SK-N-SH (cell line): Measurements from ENCODE around the gene PGS1. TPM values are rescaled to one million over a fixed set of nuclear protein-coding genes. Genes with fewer than 3 reads are reported as not detected.

ENCODE experiments used
- CTCF ChIA-PET: fragments of 300-600, 350-600 bp; formaldehyde crosslinking; extraction: SDS; loops from one replicate; lab custom pipeline; 2021; lab: Yijun Ruan, JAX
- POLR2A ChIA-PET: fragments of 350-600 bp; sonication (Branson Sonifier 250); formaldehyde crosslinking; extraction: SDS; loops from one replicate; lab custom pipeline; 2020; ENCODE audit warnings: antibody characterized with exemption, inconsistent platforms; lab: Yijun Ruan, JAX
- DNase-seq: peaks from one replicate; pipeline ENCODE4 v3.0.0; 2012
- H2AFZ ChIP-seq: fragments of 200-600 bp; sonication (generic); 2 replicates; pipeline ENCODE4 v1.8.1; 2016; ENCODE audit warnings: antibody characterized with exemption, mild to moderate bottlenecking, low read depth
- H3F3A ChIP-seq: fragments of 200-600 bp; sonication (generic); replicated peaks from 2 replicates; pipeline ENCODE3; 2016; ENCODE audit warnings: antibody characterized with exemption, mild to moderate bottlenecking; ENCODE audit not compliant: insufficient read depth
- H3K27ac ChIP-seq, 2 experiments: fragments of 200-500 bp in 1 of 2; fragments of 200-600 bp in 1 of 2; sonication (Bioruptor generic) in 1 of 2; sonication (generic), shearing (Covaris generic) in 1 of 2; 2 replicates each; pipeline versions ENCODE4 v1.5.1 to v1.6.1; 2014 to 2016; ENCODE audit warnings: low read depth in 2 of 2, inconsistent platforms in 1 of 2, low read length in 1 of 2, mild to moderate bottlenecking in 1 of 2, mixed read lengths in 1 of 2
- H3K27me3 ChIP-seq: fragments of 200-600 bp; sonication (generic), shearing (Covaris generic); 2 replicates; pipeline ENCODE4 v1.6.1; 2016; ENCODE audit warnings: mixed run types; ENCODE audit not compliant: insufficient read depth
- H3K36me3 ChIP-seq, 2 experiments: fragments of 200-500 bp in 1 of 2; fragments of 200-600 bp in 1 of 2; sonication (Bioruptor generic) in 1 of 2; sonication (generic) in 1 of 2; replicated peaks in 1 of 2; 2 replicates each; pipeline versions ENCODE3 to v1.5.1; 2014 to 2016; ENCODE audit warnings: low read length in 1 of 2, mild to moderate bottlenecking in 1 of 2; ENCODE audit not compliant: insufficient read depth in 2 of 2, control insufficient read depth in 1 of 2
- H3K4me1 ChIP-seq, 2 experiments: fragments of 200-500 bp in 1 of 2; fragments of 200-600 bp in 1 of 2; sonication (Bioruptor generic) in 1 of 2; sonication (generic), shearing (Covaris generic) in 1 of 2; 2 replicates each; pipeline versions ENCODE4 v1.5.1 to v1.6.1; 2014 to 2016; ENCODE audit warnings: low read depth in 1 of 2, low read length in 1 of 2, mixed run types in 1 of 2; ENCODE audit not compliant: insufficient read depth in 2 of 2, control insufficient read depth in 1 of 2
- H3K4me2 ChIP-seq: fragments of 200-600 bp; sonication (generic), shearing (Covaris generic); 2 replicates; pipeline ENCODE4 v1.6.1; 2017; ENCODE audit warnings: mixed run types
- H3K4me3 ChIP-seq, 2 experiments: fragments of 200-500 bp in 1 of 2; fragments of 200-600 bp in 1 of 2; sonication (Bioruptor generic) in 1 of 2; sonication (generic), shearing (Covaris generic) in 1 of 2; 2 replicates each; pipeline versions ENCODE4 v1.5.1 to v1.8.1; 2014 to 2016; ENCODE audit warnings: low read depth in 2 of 2, inconsistent platforms in 1 of 2, low read length in 1 of 2, mild to moderate bottlenecking in 1 of 2, mixed read lengths in 1 of 2, moderate library complexity in 1 of 2
- H3K79me2 ChIP-seq: fragments of 200-600 bp; sonication (generic); 2 replicates; pipeline ENCODE4 v1.8.1; 2017; ENCODE audit warnings: mild to moderate bottlenecking; ENCODE audit not compliant: insufficient read depth
- H3K9ac ChIP-seq: fragments of 200-600 bp; sonication (generic); 2 replicates; pipeline ENCODE4 v1.6.1; 2017; ENCODE audit warnings: mixed run types
- H3K9me2 ChIP-seq: fragments of 200-600 bp; sonication (generic); 2 replicates; pipeline ENCODE4 v1.6.1; 2017; ENCODE audit warnings: mixed run types
- H3K9me3 ChIP-seq: fragments of 200-600 bp; sonication (generic); 2 replicates; pipeline ENCODE4 v1.6.1; 2017; ENCODE audit warnings: mixed run types, mild to moderate bottlenecking, moderate library complexity
- H4K20me1 ChIP-seq: fragments of 200-600 bp; sonication (generic); 2 replicates; pipeline ENCODE4 v1.6.1; 2017; ENCODE audit warnings: mild to moderate bottlenecking, mixed run types; ENCODE audit not compliant: insufficient read depth
- CHD2 ChIP-seq: fragments of 150-350 bp; IDR thresholded peaks from 2 replicates; pipeline ENCODE4 v1.6.1; 2018; ENCODE audit warnings: low read length; ENCODE audit not compliant: partially characterized antibody
- EP300 ChIP-seq, 2 experiments: IDR thresholded peaks; 2 replicates each; pipeline versions ENCODE4 v1.4.0 to v1.6.1; 2012; ENCODE audit warnings: borderline replicate concordance in 1 of 2, low read depth in 1 of 2, low read length in 1 of 2
- EZH2phosphoT487 ChIP-seq: fragments of 200-600 bp; sonication (generic); IDR thresholded peaks from 2 replicates; pipeline ENCODE4 v1.6.1; 2017; ENCODE audit warnings: low read depth, mixed run types, mild to moderate bottlenecking, antibody characterized with exemption, moderate library complexity, borderline replicate concordance
- GATA2 ChIP-seq: sonication (generic); formaldehyde crosslinking; IDR thresholded peaks from 2 replicates; pipeline ENCODE4 v1.5.0; 2020; ENCODE audit warnings: mild to moderate bottlenecking, missing genetic modification reagents
- MAX ChIP-seq: IDR thresholded peaks from 2 replicates; pipeline ENCODE4 v1.4.0; 2012; ENCODE audit warnings: low read depth
- MXI1 ChIP-seq: IDR thresholded peaks from 2 replicates; pipeline ENCODE4 v1.6.1; 2012; ENCODE audit warnings: mild to moderate bottlenecking, low read depth, low read length, improper control_type of control experiment
- NFIC ChIP-seq: IDR thresholded peaks from 2 replicates; pipeline ENCODE4 v1.4.0; 2012; ENCODE audit warnings: borderline replicate concordance
- PBX3 ChIP-seq: IDR thresholded peaks from 2 replicates; pipeline ENCODE4; 2012
- RCOR1 ChIP-seq: fragments of 150-350 bp; IDR thresholded peaks from 2 replicates; pipeline ENCODE4 v1.6.1; 2017; ENCODE audit warnings: antibody characterized with exemption, low read length
- REST ChIP-seq: IDR thresholded peaks from 2 replicates; pipeline ENCODE4 v1.6.1; 2012; ENCODE audit warnings: mild to moderate bottlenecking, low read depth, low read length, moderate library complexity
- RFX5 ChIP-seq: IDR thresholded peaks from 2 replicates; pipeline ENCODE4 v1.6.1; 2012; ENCODE audit warnings: mild to moderate bottlenecking, improper control_type of control experiment, low read length
- RXRA ChIP-seq: IDR thresholded peaks from 2 replicates; pipeline ENCODE4 v1.4.0; 2012; ENCODE audit warnings: low read depth, mild to moderate bottlenecking, borderline replicate concordance
- SIN3A ChIP-seq: IDR thresholded peaks from 2 replicates; pipeline ENCODE4 v1.6.1; 2012; ENCODE audit warnings: low read depth, mild to moderate bottlenecking, low read length, moderate library complexity, borderline replicate concordance
- SMC3 ChIP-seq: IDR thresholded peaks from 2 replicates; pipeline ENCODE4 v1.6.1; 2012; ENCODE audit warnings: low read depth, low read length, improper control_type of control experiment
- TAF1 ChIP-seq: IDR thresholded peaks from 2 replicates; pipeline ENCODE4 v1.6.1; 2012; ENCODE audit warnings: low read depth, mild to moderate bottlenecking, low read length, moderate library complexity, borderline replicate concordance
- TCF12 ChIP-seq: IDR thresholded peaks from 2 replicates; pipeline ENCODE4 v1.4.0; 2012
- YY1 ChIP-seq: IDR thresholded peaks from 2 replicates; pipeline ENCODE4 v1.4.0; 2012; ENCODE audit warnings: low read depth, mild to moderate bottlenecking
- ZBTB33 ChIP-seq: IDR thresholded peaks from 2 replicates; pipeline ENCODE4 v1.4.0; 2012; ENCODE audit warnings: low read depth, borderline replicate concordance
- WGBS: methylation state at CpG from one replicate; pipeline ENCODE4 v1.1.6; 2017; ENCODE audit warnings: low lambda C conversion rate; 5-methylcytosine and 5-hydroxymethylcytosine counted together
- polyA plus RNA-seq, 3 experiments: library from polyadenylated mRNA; depleted of rRNA; stranded (reverse); fragments of >200 nt; gene quantifications; 2 replicates each; pipeline ENCODE4 v1.2.3, GENCODE V29; 2012
- TF ChIP-seq, protein P1 (sequence below): IDR thresholded peaks from 2 replicates; pipeline ENCODE4 v1.4.0; 2012; ENCODE audit warnings: low read depth, borderline replicate concordance

Gene PGS1
- polyA plus RNA-seq, 1 of the 3 experiments (the other 2 are of a cell fraction) = 88.4 TPM

DNA sequence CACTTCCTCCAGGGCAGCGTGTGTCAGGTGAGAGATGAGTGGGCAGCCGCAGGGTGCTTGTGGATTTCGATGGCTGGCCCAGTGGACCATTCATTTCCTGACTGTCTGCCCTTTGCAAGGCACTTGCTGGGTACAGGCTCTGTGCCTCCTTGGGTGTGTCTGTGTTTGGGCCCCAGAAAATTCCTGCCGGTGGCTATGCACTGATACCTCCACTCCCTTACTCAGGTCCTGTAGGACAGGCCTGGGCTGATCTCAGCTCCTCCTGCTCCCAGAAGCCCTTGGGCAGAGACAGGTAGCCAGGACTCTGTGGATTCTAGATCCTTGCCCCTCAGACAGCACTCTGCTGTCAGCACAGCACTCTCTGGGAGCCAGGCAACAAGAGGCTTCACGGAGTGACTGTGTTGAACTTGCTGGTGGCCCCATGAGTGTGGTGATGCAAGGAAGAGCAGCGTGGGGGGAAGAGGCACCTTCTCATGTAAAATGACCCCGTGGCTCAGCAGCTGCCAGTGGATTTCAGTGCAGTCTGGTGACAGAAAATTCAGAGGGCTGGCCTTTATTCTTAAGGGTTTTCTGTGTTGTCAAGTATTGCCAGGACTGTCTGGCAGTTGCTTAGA, 29.0 kb downstream of the PGS1 start:
- Histone ChIP-seq H3K4me1 (peaks cover 0 to 22% of the 10 kb centered on the region in 2 experiments; a peak in 1 of 4 replicates), H4K20me1 (peaks cover 63% of the 10 kb centered on the region), H3K27me3 (no peaks in the 10 kb centered on the region), H3K36me3 (peaks cover 38 to 46% of the 10 kb centered on the region in 2 experiments), H3K4me2 (no peak overlapping the region), H3F3A (no peaks in the 10 kb centered on the region), H3K27ac (no peak overlapping the region; a peak in 1 of 4 replicates), H2AFZ (no peak overlapping the region), H3K4me3 (no peak overlapping the region), H3K9ac (no peak overlapping the region), H3K9me2 (no peaks in the 10 kb centered on the region), H3K79me2 (peaks cover 91% of the 10 kb centered on the region), H3K9me3 (no peaks in the 10 kb centered on the region)
- WGBS = 94% methylated on average over 7 of the region's 7 CpGs
- CTCF ChIA-PET = interaction anchor here (0.7 to 3.3 kb wide), 4 partner anchors 14 to 233 kb away, joined by 3 to 19 read pairs (median 6); no protein-coding TSS in a partner anchor
- TF ChIP-seq PBX3 = no peak
- DNase-seq = no peak
- POLR2A ChIA-PET = no interaction called here

- Histone ChIP-seq H3K4me2 (no peak overlapping the region), H3K36me3 (peaks cover 28 to 46% of the 10 kb centered on the region in 2 experiments), H3K9me2 (no peaks in the 10 kb centered on the region), H3F3A (no peaks in the 10 kb centered on the region), H2AFZ (no peak overlapping the region), H3K27ac (no peak overlapping the region), H3K4me3 (no peak overlapping the region), H3K9me3 (no peaks in the 10 kb centered on the region), H3K27me3 (no peaks in the 10 kb centered on the region), H4K20me1 (peaks cover 74% of the 10 kb centered on the region), H3K79me2 (peaks cover 94% of the 10 kb centered on the region), H3K4me1 (peaks cover 0 to 22% of the 10 kb centered on the region in 2 experiments; a peak in 1 of 4 replicates), H3K9ac (no peak overlapping the region)
- WGBS = 96% methylated on average over 23 of the region's 23 CpGs
- no peak for DNase-seq
- ChIA-PET CTCF (interaction anchor here (0.9 to 1.9 kb wide), 2 partner anchors 14 to 158 kb away, joined by 3 to 9 read pairs; no protein-coding TSS in a partner anchor), POLR2A (no interaction called here)
- TF ChIP-seq SIN3A (no peak), TAF1 (no peak), NFIC (no peak), CHD2 (no peak), MAX (no peak), EZH2phosphoT487 (no peak), RXRA (no peak), YY1 (no peak), MXI1 (no peak), RCOR1 (no peak), RFX5 (no peak), REST (no peak), SMC3 (no peak), TCF12 (no peak), ZBTB33 (no peak), EP300 (IDR thresholded peaks at IDR 0.05; ENCODE audit: borderline replicate concordance in 1 of 2, low read depth in 1 of 2, low read length in 1 of 2) (no peak), GATA2 (CRISPR knock-in tag) (no peak)
- TF ChIP-seq, protein P1, sequence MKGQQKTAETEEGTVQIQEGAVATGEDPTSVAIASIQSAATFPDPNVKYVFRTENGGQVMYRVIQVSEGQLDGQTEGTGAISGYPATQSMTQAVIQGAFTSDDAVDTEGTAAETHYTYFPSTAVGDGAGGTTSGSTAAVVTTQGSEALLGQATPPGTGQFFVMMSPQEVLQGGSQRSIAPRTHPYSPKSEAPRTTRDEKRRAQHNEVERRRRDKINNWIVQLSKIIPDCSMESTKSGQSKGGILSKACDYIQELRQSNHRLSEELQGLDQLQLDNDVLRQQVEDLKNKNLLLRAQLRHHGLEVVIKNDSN = no peak
Observed at GRCh38 chr17:78408476-78409050, 30.1 kb downstream of the PGS1 start.
